HEK293 (cell line): ENCODE measurements around the gene CD9.

Source experiments
- CTCF ChIA-PET: fragments of 350-600 bp; formaldehyde crosslinking; extraction: SDS; loops from one replicate; lab custom pipeline; 2021; ENCODE audit warnings: antibody characterized with exemption; lab: Yijun Ruan, JAX
- POLR2A ChIA-PET: fragments of 300-600 bp; formaldehyde crosslinking; extraction: SDS; loops from one replicate; lab custom pipeline; 2020; ENCODE audit warnings: antibody characterized with exemption, inconsistent platforms; lab: Yijun Ruan, JAX
- H3K27ac ChIP-seq: fragments of 200-500 bp; sonication (Bioruptor generic); 2 replicates; pipeline ENCODE4 v1.5.1; 2014; ENCODE audit warnings: low read depth, low read length, control low read depth, inconsistent platforms; ENCODE audit errors: extremely low read depth
- H3K36me3 ChIP-seq, 2 experiments: fragments of 200-500 bp in 1 of 2; sonication (Bioruptor generic) in 1 of 2; 1 replicate in 1 of 2; 2 replicates in 1 of 2; pipeline ENCODE4 v1.5.1; 2014 to 2017; ENCODE audit warnings: inconsistent platforms in 2 of 2, low read length in 2 of 2; ENCODE audit not compliant: control insufficient read depth in 2 of 2, insufficient read depth in 1 of 2
- H3K4me1 ChIP-seq: fragments of 200-500 bp; sonication (Bioruptor generic); 2 replicates; pipeline ENCODE4 v1.5.1; 2014; ENCODE audit warnings: mild to moderate bottlenecking, low read length, inconsistent platforms; ENCODE audit not compliant: control insufficient read depth, insufficient read depth
- H3K4me3 ChIP-seq: 2 replicates; pipeline ENCODE4 v1.5.1; 2011; ENCODE audit warnings: low read depth, mild to moderate bottlenecking, control low read depth, low read length, moderate library complexity
- H3K9me3 ChIP-seq: fragments of 200-500 bp; sonication (Bioruptor generic); 2 replicates; pipeline ENCODE4 v1.5.1; 2014; ENCODE audit warnings: low read depth, low read length, inconsistent platforms; ENCODE audit not compliant: control insufficient read depth, insufficient read depth
- EGR2 ChIP-seq: fragments of 450-650 bp; formaldehyde crosslinking; IDR thresholded peaks from 2 replicates; pipeline ENCODE4 v1.5.1; 2016; ENCODE audit warnings: low read depth, missing biosample characterization, missing genetic modification characterization
- IKZF3 ChIP-seq: fragments of 450-650 bp; IDR thresholded peaks from 2 replicates; pipeline ENCODE4 v1.5.0; 2018; ENCODE audit warnings: missing biosample characterization, mild to moderate bottlenecking, missing genetic modification characterization, moderate library complexity
- PRDM1 ChIP-seq: fragments of 450-650 bp; formaldehyde crosslinking; IDR thresholded peaks from 2 replicates; pipeline ENCODE4; 2016; ENCODE audit warnings: missing biosample characterization, missing genetic modification characterization
- SALL2 ChIP-seq: fragments of 450-650 bp; formaldehyde crosslinking; IDR thresholded peaks from 2 replicates; pipeline ENCODE4 v1.5.0; 2017; ENCODE audit warnings: missing biosample characterization, mild to moderate bottlenecking, missing genetic modification characterization, borderline replicate concordance
- SCRT2 ChIP-seq: fragments of 450-650 bp; formaldehyde crosslinking; IDR thresholded peaks from 2 replicates; pipeline ENCODE4 v1.5.1; 2016; ENCODE audit warnings: missing biosample characterization, missing genetic modification characterization
- SETDB1 ChIP-seq: IDR thresholded peaks from one replicate; pipeline ENCODE4 v1.6.1; 2017; ENCODE audit warnings: mild to moderate bottlenecking, low read length, moderate library complexity, mixed read lengths; ENCODE audit not compliant: insufficient read length
- TCF7L2 ChIP-seq: IDR thresholded peaks from 2 replicates; pipeline ENCODE4 v1.6.1; 2011; ENCODE audit warnings: low read depth, mild to moderate bottlenecking, inconsistent platforms, low read length, moderate library complexity, borderline replicate concordance
- ZBTB17 ChIP-seq: fragments of 450-650 bp; formaldehyde crosslinking; IDR thresholded peaks from 2 replicates; pipeline ENCODE4 v1.5.1; 2016; ENCODE audit warnings: missing biosample characterization, missing genetic modification characterization
- ZBTB48 ChIP-seq: fragments of 450-650 bp; formaldehyde crosslinking; IDR thresholded peaks from 2 replicates; pipeline ENCODE4 v1.5.1; 2016; ENCODE audit warnings: missing biosample characterization, missing genetic modification characterization
- ZEB2 ChIP-seq: fragments of 450-650 bp; formaldehyde crosslinking; IDR thresholded peaks from 2 replicates; pipeline ENCODE4 v1.5.1; 2016; ENCODE audit warnings: missing biosample characterization, missing genetic modification characterization
- ZNF23 ChIP-seq: fragments of 450-650 bp; formaldehyde crosslinking; IDR thresholded peaks from 2 replicates; pipeline ENCODE4 v1.5.1; 2016; ENCODE audit warnings: missing biosample characterization, missing genetic modification characterization, borderline replicate concordance
- ZNF266 ChIP-seq: fragments of 450-650 bp; formaldehyde crosslinking; IDR thresholded peaks from 2 replicates; pipeline ENCODE4 v1.5.1; 2016; ENCODE audit warnings: missing biosample characterization, missing genetic modification characterization, low read depth
- ZNF423 ChIP-seq: fragments of 450-650 bp; formaldehyde crosslinking; IDR thresholded peaks from 2 replicates; pipeline ENCODE4 v1.5.1; 2016; ENCODE audit warnings: missing biosample characterization, missing genetic modification characterization
- ZNF514 ChIP-seq: fragments of 450-650 bp; formaldehyde crosslinking; IDR thresholded peaks from 2 replicates; pipeline ENCODE4 v1.5.1; 2016; ENCODE audit warnings: missing biosample characterization, missing genetic modification characterization
- ZNF621 ChIP-seq: fragments of 450-650 bp; formaldehyde crosslinking; IDR thresholded peaks from 2 replicates; pipeline ENCODE4 v1.5.1; 2017; ENCODE audit warnings: missing biosample characterization, missing genetic modification characterization
- TF ChIP-seq, protein P1 (sequence below): fragments of 450-650 bp; formaldehyde crosslinking; optimal IDR thresholded peaks from 2 replicates; pipeline ENCODE3; 2016; ENCODE audit warnings: missing biosample characterization, mild to moderate bottlenecking, missing genetic modification characterization
- TF ChIP-seq, protein P2 (sequence below): fragments of 450-650 bp; formaldehyde crosslinking; IDR thresholded peaks from 2 replicates; pipeline ENCODE4 v1.5.1; 2016; ENCODE audit warnings: missing biosample characterization, missing genetic modification characterization
- TF ChIP-seq, protein P3 (sequence below): fragments of 450-650 bp; formaldehyde crosslinking; IDR thresholded peaks from 2 replicates; pipeline ENCODE4 v1.5.1; 2016; ENCODE audit warnings: missing biosample characterization, missing genetic modification characterization, borderline replicate concordance
- TF ChIP-seq, protein P4 (sequence below): fragments of 450-650 bp; formaldehyde crosslinking; IDR thresholded peaks from 2 replicates; pipeline ENCODE4 v1.5.1; 2016; ENCODE audit warnings: missing biosample characterization, missing genetic modification characterization
- TF ChIP-seq, protein P5 (sequence below): fragments of 450-650 bp; formaldehyde crosslinking; conservative IDR thresholded peaks from 2 replicates; pipeline ENCODE4 v1.5.1; 2016; ENCODE audit warnings: low read depth, missing biosample characterization, missing genetic modification characterization
- TF ChIP-seq, protein P6 (sequence below): fragments of 450-650 bp; formaldehyde crosslinking; IDR thresholded peaks from 2 replicates; pipeline ENCODE4 v1.5.1; 2016; ENCODE audit warnings: missing biosample characterization, missing genetic modification characterization

Gene CD9

DNA sequence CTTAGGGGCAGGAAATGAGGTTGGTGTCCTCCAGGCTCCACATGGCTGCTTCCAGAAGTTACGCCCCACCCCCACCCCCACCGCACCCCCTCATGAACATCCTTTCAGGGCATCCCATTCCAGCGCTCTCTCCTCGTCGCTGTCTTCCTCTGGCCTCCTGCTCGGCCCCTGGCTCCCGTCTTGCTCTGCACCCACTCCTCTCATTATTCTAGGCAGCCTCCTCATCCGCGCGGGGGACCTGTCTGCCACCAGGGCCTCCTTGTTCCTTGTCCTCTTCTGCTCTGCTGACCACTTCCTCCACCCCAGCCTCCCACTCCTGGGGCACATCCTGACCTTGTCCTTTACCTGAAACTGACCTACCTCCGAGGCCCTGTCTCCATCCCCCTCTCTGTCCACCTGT is 80.5 kb downstream of the CD9 start:
- ChIA-PET POLR2A (interaction anchor here (2.0 kb wide), 1 partner anchor 87 kb away, joined by 6 read pairs; no protein-coding TSS in a partner anchor), CTCF (interaction anchor here (1.3 to 8.8 kb wide), 6 partner anchors 15 to 292 kb away, joined by 4 to 143 read pairs (median 22); partner anchors contain the start of gene CD9)
- no peaks in the 10 kb centered on the region for H3K9me3 ChIP-seq
- no peak overlapping the region for H3K4me3 ChIP-seq
- no peak overlapping the region for H3K27ac ChIP-seq
- H3K4me1 ChIP-seq: peaks cover 7% of the 10 kb centered on the region; the same call in 1 of the 2 replicates
- no peaks in the 10 kb centered on the region for H3K36me3 ChIP-seq
- TF ChIP-seq TCF7L2 (no peak), SCRT2 (no peak), ZNF423 (no peak), ZBTB48 (tag by site-specific recombination) (no peak), EGR2 (tag by site-specific recombination) (no peak), ZNF266 (tag by site-specific recombination) (no peak)

DNA sequence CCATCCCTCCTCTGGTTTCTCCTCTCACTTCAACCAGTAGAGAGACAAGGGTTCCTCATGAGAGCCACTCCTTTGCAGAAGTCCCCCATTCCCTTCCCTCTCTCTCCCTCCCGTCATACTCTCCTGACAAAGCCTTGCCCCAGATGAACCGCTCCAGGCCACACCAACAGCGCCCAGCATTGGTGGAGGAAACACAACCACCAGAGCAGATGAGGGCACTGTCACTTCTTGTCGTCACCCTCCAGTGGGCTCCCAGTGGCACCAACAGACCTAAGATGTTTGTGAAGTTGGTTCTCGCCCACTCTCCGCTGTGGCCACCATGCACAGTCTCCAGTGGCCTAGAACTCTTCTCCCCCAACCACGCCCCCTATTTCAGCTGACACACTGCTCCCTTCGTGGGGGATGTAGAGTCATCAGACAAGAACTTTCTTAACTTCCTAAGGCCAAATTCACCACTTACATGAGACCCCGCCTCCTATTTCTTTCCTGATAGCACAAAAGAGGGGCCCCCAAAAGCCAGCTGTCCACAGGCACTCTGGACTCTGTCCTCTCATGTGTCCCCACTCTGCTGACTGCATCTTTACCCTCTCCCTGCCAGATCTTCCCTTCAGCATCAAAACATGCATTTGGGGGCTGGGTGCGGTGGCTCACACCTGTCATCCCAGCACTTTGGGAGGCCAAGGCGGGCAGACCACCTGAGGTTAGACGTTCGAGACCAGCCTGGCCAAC is 81.0 kb downstream of the CD9 start:
- peaks cover 7% of the 10 kb centered on the region; the same call in 1 of the 2 replicates for H3K4me1 ChIP-seq
- H3K36me3 ChIP-seq: no peaks in the 10 kb centered on the region
- H3K4me3 ChIP-seq: no peak overlapping the region
- ChIA-PET POLR2A (no interaction called here), CTCF (interaction anchor here (6.8 kb wide), 1 partner anchor 86 kb away, joined by 72 read pairs; no protein-coding TSS in a partner anchor)
- H3K9me3 ChIP-seq: no peaks in the 10 kb centered on the region
- H3K27ac ChIP-seq: no peak overlapping the region
- TF ChIP-seq, protein P1, sequence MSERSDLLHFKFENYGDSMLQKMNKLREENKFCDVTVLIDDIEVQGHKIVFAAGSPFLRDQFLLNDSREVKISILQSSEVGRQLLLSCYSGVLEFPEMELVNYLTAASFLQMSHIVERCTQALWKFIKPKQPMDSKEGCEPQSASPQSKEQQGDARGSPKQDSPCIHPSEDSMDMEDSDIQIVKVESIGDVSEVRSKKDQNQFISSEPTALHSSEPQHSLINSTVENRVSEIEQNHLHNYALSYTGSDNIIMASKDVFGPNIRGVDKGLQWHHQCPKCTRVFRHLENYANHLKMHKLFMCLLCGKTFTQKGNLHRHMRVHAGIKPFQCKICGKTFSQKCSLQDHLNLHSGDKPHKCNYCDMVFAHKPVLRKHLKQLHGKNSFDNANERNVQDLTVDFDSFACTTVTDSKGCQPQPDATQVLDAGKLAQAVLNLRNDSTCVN (tag by site-specific recombination): no peak
- TF ChIP-seq ZNF514 (tag by site-specific recombination) (no peak), ZEB2 (no peak), IKZF3 (tag by site-specific recombination) (no peak), SCRT2 (no peak), ZNF23 (tag by site-specific recombination) (no peak), PRDM1 (tag by site-specific recombination) (no peak)
- TF ChIP-seq, protein P2, sequence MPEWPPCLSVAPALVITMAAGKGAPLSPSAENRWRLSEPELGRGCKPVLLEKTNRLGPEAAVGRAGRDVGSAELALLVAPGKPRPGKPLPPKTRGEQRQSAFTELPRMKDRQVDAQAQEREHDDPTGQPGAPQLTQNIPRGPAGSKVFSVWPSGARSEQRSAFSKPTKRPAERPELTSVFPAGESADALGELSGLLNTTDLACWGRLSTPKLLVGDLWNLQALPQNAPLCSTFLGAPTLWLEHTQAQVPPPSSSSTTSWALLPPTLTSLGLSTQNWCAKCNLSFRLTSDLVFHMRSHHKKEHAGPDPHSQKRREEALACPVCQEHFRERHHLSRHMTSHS (tag by site-specific recombination): no peak
- TF ChIP-seq, protein P3, sequence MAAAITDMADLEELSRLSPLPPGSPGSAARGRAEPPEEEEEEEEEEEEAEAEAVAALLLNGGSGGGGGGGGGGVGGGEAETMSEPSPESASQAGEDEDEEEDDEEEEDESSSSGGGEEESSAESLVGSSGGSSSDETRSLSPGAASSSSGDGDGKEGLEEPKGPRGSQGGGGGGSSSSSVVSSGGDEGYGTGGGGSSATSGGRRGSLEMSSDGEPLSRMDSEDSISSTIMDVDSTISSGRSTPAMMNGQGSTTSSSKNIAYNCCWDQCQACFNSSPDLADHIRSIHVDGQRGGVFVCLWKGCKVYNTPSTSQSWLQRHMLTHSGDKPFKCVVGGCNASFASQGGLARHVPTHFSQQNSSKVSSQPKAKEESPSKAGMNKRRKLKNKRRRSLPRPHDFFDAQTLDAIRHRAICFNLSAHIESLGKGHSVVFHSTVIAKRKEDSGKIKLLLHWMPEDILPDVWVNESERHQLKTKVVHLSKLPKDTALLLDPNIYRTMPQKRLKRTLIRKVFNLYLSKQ (tag by site-specific recombination): no peak
- TF ChIP-seq, protein P4, sequence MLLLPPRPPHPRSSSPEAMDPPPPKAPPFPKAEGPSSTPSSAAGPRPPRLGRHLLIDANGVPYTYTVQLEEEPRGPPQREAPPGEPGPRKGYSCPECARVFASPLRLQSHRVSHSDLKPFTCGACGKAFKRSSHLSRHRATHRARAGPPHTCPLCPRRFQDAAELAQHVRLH (tag by site-specific recombination): no peak

DNA sequence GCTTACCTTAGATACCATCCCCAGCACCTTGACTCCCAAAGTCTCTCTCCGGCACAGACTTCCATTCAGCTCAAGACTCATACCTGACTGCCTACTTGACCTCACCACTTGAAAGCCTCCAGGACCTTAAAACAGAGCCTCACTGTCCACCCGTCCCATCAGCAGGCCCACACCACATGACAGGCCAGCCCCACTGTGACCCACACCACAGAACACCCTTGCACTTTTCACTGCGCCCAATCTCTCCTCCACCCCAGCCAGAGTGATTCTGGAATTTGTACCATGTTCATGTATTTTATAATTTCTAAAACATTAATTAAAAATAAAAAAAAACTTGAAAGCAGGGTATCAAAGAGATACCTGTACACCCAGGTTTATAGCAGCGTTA is 82.2 kb downstream of the CD9 start:
- peaks cover 7% of the 10 kb centered on the region; the same call in 1 of the 2 replicates for H3K4me1 ChIP-seq
- no peaks in the 10 kb centered on the region for H3K36me3 ChIP-seq
- no peaks in the 10 kb centered on the region for H3K9me3 ChIP-seq
- ChIA-PET CTCF (interaction anchor here (0.6 to 6.8 kb wide), 5 partner anchors 79 to 292 kb away, joined by 4 to 82 read pairs (median 72); no protein-coding TSS in a partner anchor), POLR2A (interaction anchor here (0.6 kb wide), 1 partner anchor 35 kb away, joined by 6 read pairs; no protein-coding TSS in a partner anchor)
- H3K27ac ChIP-seq: no peak overlapping the region
- no peak overlapping the region for H3K4me3 ChIP-seq
- TF ChIP-seq ZBTB17 (tag by site-specific recombination): no peak
- TF ChIP-seq, protein P5, sequence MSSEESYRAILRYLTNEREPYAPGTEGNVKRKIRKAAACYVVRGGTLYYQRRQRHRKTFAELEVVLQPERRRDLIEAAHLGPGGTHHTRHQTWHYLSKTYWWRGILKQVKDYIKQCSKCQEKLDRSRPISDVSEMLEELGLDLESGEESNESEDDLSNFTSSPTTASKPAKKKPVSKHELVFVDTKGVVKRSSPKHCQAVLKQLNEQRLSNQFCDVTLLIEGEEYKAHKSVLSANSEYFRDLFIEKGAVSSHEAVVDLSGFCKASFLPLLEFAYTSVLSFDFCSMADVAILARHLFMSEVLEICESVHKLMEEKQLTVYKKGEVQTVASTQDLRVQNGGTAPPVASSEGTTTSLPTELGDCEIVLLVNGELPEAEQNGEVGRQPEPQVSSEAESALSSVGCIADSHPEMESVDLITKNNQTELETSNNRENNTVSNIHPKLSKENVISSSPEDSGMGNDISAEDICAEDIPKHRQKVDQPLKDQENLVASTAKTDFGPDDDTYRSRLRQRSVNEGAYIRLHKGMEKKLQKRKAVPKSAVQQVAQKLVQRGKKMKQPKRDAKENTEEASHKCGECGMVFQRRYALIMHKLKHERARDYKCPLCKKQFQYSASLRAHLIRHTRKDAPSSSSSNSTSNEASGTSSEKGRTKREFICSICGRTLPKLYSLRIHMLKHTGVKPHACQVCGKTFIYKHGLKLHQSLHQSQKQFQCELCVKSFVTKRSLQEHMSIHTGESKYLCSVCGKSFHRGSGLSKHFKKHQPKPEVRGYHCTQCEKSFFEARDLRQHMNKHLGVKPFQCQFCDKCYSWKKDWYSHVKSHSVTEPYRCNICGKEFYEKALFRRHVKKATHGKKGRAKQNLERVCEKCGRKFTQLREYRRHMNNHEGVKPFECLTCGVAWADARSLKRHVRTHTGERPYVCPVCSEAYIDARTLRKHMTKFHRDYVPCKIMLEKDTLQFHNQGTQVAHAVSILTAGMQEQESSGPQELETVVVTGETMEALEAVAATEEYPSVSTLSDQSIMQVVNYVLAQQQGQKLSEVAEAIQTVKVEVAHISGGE (tag by site-specific recombination): no peak
- TF ChIP-seq ZNF621: no peak
- TF ChIP-seq SALL2 (tag by site-specific recombination): no peak
- TF ChIP-seq, protein P6, sequence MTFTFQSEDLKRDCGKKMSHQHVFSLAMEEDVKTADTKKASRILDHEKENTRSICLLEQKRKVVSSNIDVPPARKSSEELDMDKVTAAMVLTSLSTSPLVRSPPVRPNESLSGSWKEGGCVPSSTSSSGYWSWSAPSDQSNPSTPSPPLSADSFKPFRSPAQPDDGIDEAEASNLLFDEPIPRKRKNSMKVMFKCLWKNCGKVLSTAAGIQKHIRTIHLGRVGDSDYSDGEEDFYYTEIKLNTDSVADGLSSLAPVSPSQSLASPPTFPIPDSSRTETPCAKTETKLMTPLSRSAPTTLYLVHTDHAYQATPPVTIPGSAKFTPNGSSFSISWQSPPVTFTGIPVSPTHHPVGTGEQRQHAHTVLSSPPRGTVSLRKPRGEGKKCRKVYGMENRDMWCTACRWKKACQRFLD (tag by site-specific recombination): no peak
- no peak for TF ChIP-seq SETDB1
